HG02970 (cell line): ENCODE measurements around the gene NMT1.

Experiments used
- ATAC-seq: cut with Tn5 transposase; IDR thresholded peaks from one replicate; pipeline ENCODE4 v1.9.1; 2021; ENCODE audit warnings: mild to moderate bottlenecking, moderate library complexity, moderate number of reproducible peaks; ENCODE audit not compliant: unreplicated experiment, low FRiP score

NMT1 gene

GRCh38 chr17:45060797-45061605, at the start of gene NMT1:
TSS of gene NMT1 (plus strand) at chr17:45061317. CDS start at chr17:45061330, 13 bp downstream.
- ATAC-seq = peak; percentile 89

DNA sequence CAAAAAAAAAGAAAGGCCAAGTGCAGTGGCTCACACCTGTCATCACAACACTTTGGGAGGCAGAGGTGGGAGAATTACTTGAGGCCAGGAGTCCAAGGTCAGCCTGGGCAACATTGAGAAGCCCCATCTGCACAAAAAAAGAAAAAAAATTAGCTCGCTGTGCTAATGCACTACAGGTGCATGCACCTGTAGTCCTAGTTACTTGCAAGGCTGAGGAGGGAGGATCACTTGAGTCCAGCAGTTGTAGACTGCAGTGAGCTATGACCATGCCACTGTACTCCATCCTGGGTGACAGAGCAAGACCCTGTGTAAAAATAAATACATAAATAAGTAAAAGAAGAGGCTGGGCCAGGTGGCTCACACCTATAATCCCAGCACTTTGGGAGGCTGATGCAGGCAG, 49.4 kb upstream of the NMT1 start:
- no peak for ATAC-seq

- no peak for ATAC-seq
Observed at GRCh38 chr17:45013021-45013997, 47.8 kb upstream of the NMT1 start.

DNA sequence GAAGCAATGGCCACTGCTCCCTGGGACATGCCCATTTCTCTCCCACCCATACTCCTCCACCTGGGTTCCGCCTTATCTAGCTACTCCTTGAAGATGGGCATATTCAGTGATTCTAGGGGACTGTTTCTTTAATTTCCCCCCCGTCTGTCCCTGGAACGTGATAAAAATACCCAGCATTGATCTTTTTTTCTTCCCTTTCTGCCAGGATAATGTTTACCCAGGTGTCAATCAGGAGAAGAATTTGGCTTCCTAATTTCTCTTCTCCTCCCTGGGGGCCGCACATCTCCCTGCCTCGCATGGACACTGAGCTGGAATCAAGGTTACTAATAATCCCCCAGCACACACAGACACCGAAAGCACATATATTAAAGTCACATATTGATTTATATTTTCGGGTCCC, 44.9 kb upstream of the NMT1 start:
- no peak for ATAC-seq

DNA sequence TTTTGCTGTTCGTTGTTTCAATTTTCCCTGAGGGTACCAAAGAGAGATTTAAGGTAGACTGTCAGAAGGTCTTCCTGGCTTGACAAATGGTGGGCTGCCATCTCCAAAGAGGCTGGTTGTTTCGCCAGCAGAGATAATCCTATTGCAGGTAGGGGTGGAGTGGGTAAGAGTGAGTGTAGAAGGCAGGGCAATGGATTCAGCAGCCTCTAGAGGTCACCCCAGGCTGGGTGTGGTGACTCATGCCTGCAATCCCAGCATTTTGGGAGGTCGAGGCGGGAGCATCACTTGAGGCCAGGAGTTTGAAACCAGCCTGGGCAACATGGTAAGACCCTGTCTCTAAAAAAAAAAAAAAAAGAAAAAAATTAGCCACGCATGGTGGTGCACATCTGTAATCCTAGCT, 44.3 kb upstream of the NMT1 start:
- ATAC-seq = no peak

- ATAC-seq = no peak
Observed at GRCh38 chr17:45018514-45018847, 42.6 kb upstream of the NMT1 start.

DNA sequence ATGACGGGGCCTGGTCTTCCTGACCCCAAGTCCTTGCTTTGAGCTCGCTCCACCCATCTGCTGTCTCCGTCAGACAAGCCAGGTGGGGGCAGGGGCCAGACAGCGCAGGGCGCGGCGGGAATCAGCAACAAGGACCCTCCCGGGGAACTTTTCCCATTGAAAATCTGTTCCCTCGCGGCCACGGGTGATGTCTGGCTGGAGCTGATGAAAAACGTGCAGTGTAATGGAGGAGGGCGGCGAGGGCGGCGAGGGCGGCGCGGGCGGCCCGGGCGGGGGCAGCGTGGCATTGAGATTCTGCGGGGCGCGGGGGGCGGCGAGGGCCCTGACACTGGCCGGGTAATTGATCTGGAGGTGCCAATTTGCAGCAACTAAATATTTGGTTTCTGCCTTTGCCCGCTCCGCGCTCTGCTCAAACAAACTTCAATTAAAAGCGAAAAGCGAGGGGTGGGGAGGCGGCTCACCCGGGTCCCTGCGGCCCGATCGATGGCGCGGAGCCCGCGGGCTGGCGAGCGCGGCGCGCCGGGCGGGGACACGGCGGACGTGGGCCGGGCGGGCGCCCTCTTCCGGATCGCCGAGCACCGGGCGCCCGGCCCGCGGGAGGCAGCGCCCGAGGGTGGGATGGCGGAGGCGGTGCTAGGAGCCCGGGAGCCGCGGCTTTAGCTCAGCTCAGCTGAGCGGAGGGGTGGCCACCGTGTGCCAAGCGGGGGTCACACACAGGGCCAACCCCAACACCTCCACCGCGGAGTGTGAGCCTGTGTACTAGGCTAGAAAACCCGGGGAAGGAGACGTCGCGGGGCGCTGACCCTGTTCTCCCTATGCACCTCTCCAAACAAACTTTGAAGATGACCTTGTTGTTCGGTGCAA, 42.0 kb upstream of the NMT1 start:
- ATAC-seq = no peak

DNA sequence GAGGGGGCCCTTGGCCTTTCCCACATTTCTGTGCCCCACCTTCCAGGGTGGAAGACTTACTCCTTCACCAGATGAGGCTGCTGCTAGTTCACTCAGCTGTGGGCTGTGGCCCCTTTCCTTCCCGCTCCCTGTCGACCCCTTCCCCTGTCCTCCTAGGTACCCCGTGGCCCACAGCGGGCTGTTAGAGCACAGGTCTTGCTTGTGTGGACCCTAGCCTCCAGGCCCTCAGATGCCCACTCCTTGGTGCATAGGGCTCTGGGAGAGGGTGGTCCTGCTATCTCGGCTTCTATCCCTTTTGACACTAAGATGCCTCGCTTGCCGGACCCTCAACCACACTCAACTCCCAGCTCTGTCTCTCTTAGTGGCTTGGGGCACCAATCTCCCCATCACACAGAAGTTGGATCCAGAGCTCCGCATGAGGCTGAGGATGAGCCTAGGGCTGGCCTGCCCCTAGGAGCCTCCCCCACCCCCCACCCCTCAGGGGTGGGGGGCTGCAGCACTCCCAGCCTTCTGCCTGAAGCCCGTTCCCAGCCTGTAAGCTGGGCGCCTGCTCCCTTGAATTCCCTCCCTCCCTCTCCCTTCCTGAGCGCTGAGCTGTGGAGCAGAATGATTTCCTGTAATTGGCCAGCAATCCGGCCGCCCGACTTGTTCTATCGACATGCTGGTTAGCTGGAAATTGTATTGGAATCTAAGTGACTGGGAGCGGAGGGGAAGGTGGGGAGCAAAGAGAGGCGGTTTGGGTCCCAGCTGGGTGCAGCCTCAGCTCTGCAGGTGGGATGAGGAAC, 40.6 kb upstream of the NMT1 start:
- no peak for ATAC-seq

DNA sequence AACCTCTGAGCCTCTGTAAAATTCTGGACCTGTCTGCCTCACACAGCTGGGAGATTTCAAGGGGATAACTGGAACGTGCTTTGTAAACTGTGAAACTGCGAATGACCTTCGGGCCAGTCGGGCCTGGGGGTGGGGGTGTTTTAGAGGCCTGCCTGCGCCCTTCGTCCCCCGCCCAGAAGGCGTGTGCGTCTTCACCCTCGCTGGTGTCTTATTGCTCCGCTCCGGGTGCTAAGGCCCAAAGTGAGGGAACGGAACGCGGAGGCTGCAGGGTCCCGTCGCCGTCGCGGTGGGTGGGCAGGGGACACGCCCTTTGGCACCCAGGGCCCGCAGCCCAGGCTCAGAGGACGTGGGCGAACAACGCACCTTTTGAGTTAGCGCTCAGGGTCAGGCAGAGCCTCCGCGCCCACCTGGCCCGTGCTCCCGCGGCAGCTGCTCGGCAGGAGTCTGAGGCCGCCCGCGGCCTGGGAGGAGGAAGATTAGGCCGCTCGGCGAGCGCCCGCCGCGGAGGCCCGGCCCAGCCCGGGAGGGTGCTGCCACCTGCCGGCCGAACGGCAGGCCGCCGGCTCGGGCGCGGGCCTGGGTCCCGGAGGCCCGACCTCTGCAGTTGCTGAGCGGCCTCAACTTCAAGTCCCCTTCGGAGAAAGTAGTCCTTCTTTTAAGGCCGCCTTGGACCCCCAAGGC, 39.4 kb upstream of the NMT1 start:
- no peak for ATAC-seq

DNA sequence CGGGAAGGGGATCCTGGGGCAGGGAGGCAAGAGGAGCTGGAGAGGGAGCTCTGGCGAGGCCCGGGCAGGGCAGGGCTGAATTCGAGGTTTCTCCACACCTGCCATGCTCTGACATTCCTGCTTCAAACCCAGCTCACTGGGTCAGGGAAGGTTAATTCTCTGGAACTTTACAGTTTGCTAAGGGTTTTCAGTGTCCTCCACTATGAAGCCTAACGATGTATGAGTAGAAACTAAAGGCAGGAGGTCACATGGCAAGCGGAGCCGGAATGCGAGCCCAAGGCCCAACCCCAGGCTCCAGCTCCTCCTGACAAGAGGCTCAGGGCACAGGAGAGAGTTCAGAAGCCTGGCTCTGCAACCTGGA, 38.8 kb upstream of the NMT1 start:
- no peak for ATAC-seq

DNA sequence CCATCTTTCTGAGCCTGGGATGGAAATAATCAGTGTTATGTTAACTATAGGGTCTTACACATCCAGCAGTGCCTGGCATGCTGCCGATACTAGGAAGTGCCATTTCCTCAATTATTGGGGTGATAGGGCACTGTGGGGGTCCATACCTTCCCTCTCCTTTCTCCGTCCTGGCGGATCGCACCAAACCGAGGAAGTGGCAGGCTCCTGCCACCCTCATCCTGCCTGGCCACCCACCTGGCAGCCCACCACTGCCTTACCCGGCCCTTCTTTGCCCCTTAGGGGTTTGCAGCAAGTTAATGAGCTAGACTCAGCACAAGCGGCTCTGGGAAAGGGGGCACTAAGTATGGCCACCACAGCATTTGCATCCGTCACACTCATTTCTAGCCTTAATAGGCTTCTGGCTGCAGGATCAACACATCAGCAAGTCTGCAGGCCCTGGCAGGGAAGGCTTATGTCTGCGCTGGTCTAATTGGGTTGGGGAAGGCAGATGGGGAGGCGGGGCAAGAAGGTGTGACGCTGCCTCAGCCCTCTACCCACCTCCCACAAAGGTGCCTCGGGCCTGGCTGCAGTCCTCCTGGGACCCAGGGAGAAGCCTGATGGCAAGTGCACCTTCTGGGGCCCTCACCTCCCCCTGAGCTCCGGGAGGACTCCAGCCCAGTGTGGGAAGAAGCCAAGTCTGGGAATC, 38.3 kb upstream of the NMT1 start:
- ATAC-seq = no peak

DNA sequence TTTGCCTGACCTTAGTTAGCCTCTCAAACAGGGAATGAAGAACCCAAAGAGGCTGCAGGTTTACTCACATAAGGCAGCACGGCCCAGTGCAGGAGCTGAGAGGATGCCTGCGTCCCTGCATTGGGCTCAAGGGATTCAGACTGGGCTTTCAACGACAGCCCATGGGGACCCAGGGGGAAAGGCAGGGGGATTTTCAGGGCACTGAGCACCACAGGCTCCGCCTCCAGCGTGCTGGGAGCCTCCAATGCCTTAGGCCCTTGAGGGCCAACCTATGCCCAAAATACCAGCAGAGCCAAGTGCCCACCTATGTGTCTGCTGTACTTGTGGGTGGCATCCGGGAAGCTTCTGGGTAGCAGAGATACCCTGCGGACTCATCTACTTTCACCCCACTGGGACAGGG, 32.0 kb upstream of the NMT1 start:
- ATAC-seq = no peak

GRCh38 chr17:45029758-45030423, 31.2 kb upstream of the NMT1 start:
- no peak for ATAC-seq

DNA sequence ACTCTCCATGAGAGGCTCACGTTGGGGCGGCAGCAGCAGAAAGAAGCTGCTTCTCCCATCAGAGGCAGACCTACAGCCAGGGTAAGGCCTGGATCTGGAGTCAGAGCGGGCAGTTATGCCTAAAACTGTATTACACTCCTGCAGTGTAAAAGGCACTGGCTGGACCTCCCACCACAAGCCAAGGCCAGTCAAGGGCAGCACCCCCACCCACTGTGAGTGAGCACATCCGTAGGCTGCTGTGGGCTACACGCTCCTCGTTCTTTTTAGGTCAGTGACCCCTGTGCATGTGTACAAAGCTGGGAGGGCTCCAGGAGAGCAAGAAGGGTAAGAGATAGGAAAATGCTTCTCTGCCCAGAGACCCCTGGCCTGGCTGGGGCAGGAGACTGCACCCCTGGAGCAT, 30.4 kb upstream of the NMT1 start:
- no peak for ATAC-seq

DNA sequence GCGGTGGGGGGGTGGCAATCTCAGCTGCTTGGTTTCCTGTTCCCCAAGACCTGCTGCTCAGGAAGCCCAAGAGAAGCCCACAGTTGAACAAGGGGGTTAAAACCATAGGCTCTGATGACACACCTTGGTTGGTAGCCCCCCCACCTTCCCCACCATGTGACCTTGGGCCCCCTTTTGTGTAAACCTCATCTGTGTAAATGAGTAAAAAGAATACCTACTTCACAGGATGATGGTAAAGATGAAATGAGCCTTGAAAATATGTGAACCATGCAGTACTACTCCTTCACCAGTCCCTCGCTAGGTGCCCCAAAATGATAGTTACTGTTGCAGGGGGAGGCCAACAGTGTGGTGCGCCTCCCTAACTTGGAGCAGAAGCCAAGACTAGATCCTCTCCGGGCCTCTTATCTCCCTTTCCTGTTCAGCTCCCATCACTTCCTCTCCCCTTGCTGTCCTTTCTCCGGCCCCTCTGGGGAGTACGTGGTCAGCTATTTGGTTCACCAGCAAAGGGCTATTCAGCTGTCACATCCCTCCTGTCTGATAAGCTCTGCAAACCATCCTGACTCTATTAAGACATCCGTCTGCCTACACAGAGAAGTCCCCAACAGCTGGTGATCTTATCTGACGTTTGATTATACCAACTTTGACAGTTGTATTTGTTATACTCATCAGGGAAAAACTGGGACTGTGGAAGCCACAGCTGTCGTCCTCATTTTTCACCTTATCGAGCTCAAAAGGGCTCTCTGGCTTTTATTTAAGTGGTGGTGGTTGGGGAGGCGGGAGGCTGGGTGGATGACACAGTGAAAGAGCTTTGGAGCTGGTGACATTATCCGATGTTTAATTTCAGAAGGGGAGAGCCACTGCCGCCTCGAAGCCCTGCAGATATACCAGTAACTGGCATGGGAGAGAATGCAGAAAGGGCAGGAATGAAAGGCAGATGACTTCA, 29.6 kb upstream of the NMT1 start:
- no peak for ATAC-seq

DNA sequence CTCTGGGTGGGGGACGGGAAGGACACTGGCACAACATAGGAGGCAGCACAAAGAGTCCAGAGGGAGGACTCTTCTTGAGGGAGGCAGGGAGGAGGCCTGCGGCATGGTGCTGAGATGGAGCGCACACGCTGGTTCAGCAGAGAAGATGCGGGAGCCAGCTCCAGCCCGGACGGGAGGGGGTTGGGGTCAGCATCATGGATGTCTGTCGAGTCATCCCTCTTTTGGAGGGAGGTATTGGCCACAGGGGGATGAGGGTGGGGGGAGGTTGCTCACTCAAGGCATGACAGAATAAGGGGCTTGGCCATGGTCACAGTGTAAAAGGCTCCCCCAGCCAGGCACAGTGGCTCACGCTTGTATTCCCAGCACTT, 29.0 kb upstream of the NMT1 start:
- no peak for ATAC-seq

- ATAC-seq = no peak
Observed at GRCh38 chr17:45034599-45034998, 26.5 kb upstream of the NMT1 start.
